ENCODE measurements around the gene ZNF454.

The ZNF454 gene

GRCh38 chr5:178984145-178985072 is 43.4 kb downstream of the ZNF454 start:
- no peaks in the 10 kb centered on the region for H3K36me3 ChIP-seq (ENCODE audit: insufficient read depth, low read length)
- H3K9me3 ChIP-seq (ENCODE audit: insufficient read depth, low read depth, low read length), result peaks cover 79% of the 10 kb centered on the region
- H3K27me3 ChIP-seq (ENCODE audit: insufficient read depth, low read length), result no peaks in the 10 kb centered on the region
- no peak overlapping the region for H3K27ac ChIP-seq (ENCODE audit: low read depth, low read length)
- WGBS, result 89% methylated on average over 37 of the region's 37 CpGs
- H3K9ac ChIP-seq (ENCODE audit: low read depth, low read length), result no peak overlapping the region
- H3K4me1 ChIP-seq (ENCODE audit: insufficient read depth, low read length), result no peaks in the 10 kb centered on the region
- no peak overlapping the region for H3K4me3 ChIP-seq (ENCODE audit: low read length)

- H3K4me3 ChIP-seq (ENCODE audit: low read length), result no peak overlapping the region
- no peaks in the 10 kb centered on the region for H3K27me3 ChIP-seq (ENCODE audit: insufficient read depth, low read length)
- peaks cover 78% of the 10 kb centered on the region for H3K9me3 ChIP-seq (ENCODE audit: insufficient read depth, low read depth, low read length)
- no peaks in the 10 kb centered on the region for H3K36me3 ChIP-seq (ENCODE audit: insufficient read depth, low read length)
- WGBS, result 95% methylated on average over 43 of the region's 43 CpGs
- H3K9ac ChIP-seq (ENCODE audit: low read depth, low read length), result no peak overlapping the region
- H3K27ac ChIP-seq (ENCODE audit: low read depth, low read length), result no peak overlapping the region
- H3K4me1 ChIP-seq (ENCODE audit: insufficient read depth, low read length), result no peaks in the 10 kb centered on the region
These were observed 45.4 kb downstream of the ZNF454 start for GRCh38 chr5:178986326-178986960.

DNA sequence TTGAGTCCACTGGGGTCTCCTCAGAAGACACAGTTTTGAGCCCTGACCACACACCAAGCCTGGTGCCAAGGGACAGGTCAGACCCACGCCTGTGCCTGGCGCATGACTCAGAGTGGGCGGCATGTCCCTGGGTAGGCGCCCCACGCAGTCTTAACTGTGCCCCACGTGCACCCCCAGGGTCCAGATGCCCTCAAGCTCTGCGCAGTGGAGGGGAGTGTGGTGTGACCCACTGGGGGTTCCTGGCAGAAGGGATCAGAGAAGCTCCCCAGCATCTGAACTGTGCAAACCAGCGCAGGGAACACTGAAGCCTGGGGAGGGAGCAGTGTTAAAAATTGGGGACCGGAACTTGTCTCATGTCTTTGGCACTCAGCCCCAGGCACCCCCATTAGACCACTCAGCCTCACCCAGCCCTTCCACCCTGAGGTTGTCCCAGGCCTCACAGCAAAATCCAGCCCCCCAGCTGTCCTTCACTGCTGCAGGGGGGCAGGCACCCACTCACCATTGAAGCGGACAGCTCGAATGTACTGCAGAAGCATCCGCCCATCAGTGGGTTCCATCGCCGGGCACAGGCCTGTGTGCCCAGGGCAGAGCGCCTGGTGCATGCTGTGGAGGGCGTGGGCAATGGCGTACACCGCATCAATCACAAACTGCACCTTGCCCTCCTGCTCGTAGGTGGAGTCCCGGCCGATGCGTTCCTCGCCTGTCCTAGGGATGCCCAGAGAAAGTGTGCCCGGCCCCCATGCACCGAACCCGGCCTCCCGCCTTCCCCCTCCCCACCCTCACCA is 47.6 kb downstream of the ZNF454 start:
- H3K9ac ChIP-seq (ENCODE audit: low read depth, low read length), result no peak overlapping the region
- H3K4me1 ChIP-seq (ENCODE audit: insufficient read depth, low read length), result no peaks in the 10 kb centered on the region
- 87% methylated on average over 27 of the region's 27 CpGs for WGBS
- H3K27me3 ChIP-seq (ENCODE audit: insufficient read depth, low read length), result peaks cover 12% of the 10 kb centered on the region
- H3K27ac ChIP-seq (ENCODE audit: low read depth, low read length), result no peak overlapping the region
- H3K4me3 ChIP-seq (ENCODE audit: low read length), result no peak overlapping the region
- H3K9me3 ChIP-seq (ENCODE audit: insufficient read depth, low read depth, low read length), result peaks cover 62% of the 10 kb centered on the region
- no peaks in the 10 kb centered on the region for H3K36me3 ChIP-seq (ENCODE audit: insufficient read depth, low read length)

DNA sequence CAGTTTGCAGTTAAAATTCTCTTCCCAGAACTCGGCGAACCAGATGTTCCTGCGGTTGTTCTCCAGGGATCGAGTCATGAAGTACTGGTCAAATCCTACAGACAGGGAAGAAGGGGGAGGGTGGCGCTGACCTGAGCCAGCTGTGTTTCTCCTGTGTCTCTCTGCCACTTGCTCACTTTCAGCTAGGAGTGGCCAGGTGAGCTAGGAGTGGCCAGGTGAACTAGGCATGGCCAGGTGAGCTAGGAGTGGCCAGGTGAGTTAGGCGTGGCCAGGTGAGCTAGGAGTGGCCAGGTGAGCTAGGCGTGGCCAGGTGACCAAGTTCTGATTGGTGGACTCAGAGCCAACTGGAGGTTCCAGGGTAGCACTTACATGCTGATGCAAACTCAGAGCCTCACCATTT is 48.3 kb downstream of the ZNF454 start:
- Histone ChIP-seq H3K27ac (ENCODE audit: low read depth, low read length) (no peak overlapping the region), H3K36me3 (ENCODE audit: insufficient read depth, low read length) (no peaks in the 10 kb centered on the region), H3K9me3 (ENCODE audit: insufficient read depth, low read depth, low read length) (peaks cover 55% of the 10 kb centered on the region), H3K4me1 (ENCODE audit: insufficient read depth, low read length) (no peaks in the 10 kb centered on the region), H3K9ac (ENCODE audit: low read depth, low read length) (no peak overlapping the region), H3K4me3 (ENCODE audit: low read length) (no peak overlapping the region), H3K27me3 (ENCODE audit: insufficient read depth, low read length) (peaks cover 19% of the 10 kb centered on the region)
- WGBS, result 85% methylated on average over 7 of the region's 7 CpGs

DNA sequence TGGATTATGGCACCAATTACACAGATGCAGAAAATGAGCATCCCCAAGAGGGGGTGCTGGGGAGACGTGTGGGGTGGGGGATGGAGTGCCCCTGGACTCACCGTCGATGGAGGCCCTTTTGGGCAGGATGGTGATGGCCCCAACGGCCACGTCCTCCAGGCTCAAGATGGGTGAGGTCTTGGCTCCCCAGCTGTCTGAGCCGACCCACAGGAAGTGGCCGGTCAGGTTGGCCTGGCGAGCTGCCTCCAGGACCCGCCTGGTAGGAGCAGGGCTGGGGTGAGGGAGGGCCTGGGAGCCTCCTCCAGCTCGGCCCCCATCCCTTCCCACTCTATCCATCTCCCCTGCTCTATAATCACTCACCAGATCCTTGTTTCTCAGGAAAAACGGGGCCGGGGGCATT is 49.5 kb downstream of the ZNF454 start:
- no peak overlapping the region for H3K27ac ChIP-seq (ENCODE audit: low read depth, low read length)
- H3K4me3 ChIP-seq (ENCODE audit: low read length), result no peak overlapping the region
- peaks cover 30% of the 10 kb centered on the region for H3K27me3 ChIP-seq (ENCODE audit: insufficient read depth, low read length)
- no peaks in the 10 kb centered on the region for H3K36me3 ChIP-seq (ENCODE audit: insufficient read depth, low read length)
- 0 out of 2 replicates have a peak, but pooled peaks cover 4% of the 10 kb centered on the region for H3K4me1 ChIP-seq (ENCODE audit: insufficient read depth, low read length)
- H3K9me3 ChIP-seq (ENCODE audit: insufficient read depth, low read depth, low read length), result peaks cover 48% of the 10 kb centered on the region
- 79% methylated on average over 12 of the region's 12 CpGs for WGBS
- H3K9ac ChIP-seq (ENCODE audit: low read depth, low read length), result no peak overlapping the region

DNA sequence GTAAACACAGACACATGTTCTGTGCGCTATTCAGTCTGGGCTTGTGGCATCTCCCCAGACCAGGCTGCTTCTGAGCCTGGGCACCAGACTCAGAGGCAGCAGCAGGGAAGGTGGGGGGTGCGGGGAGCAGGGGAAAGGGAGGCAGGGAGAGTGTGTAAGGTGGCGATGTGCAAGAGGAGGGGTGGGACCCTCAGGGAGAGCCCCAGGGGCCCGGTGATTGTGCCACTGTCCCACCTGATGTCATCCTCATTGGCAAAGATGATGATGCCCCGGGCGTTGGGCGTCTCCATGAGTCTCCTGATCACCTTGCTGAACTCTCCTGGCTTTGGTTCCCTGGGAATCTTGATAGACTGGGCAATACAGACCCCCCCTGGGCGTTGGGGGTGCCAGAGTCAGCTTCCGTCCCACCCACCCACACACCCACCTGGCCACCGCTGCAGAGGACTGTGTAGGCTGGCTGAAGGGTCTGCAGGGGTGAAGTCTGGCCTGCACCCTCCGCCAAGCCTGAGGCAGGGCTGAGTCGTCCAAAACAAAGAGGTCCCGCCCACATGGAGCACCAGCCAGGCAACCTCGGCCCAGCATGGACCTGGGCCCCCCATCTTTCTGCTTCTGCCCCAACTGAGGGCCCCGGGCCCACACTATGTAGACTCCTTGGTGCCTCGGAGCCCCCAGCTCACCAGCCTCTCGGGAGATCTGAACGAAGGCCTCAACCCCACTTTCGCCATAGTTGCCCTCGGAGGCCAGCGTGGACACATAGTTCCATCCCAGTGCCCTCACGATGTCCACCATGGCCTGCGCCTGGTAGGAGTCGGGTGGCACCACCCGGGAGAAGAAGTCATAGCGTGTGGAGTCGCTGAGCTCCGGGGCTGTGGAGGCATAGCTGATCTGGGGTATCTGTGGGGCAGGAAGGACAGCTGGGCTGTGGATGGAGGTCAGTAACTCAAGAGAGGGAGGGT is 50.5 kb downstream of the ZNF454 start:
- Histone ChIP-seq H3K27me3 (ENCODE audit: insufficient read depth, low read length) (peaks cover 40% of the 10 kb centered on the region), H3K9me3 (ENCODE audit: insufficient read depth, low read depth, low read length) (peaks cover 38% of the 10 kb centered on the region), H3K4me3 (ENCODE audit: low read length) (no peak overlapping the region), H3K9ac (ENCODE audit: low read depth, low read length) (no peak overlapping the region), H3K27ac (ENCODE audit: low read depth, low read length) (no peak overlapping the region), H3K4me1 (ENCODE audit: insufficient read depth, low read length) (0 out of 2 replicates have a peak, but pooled peaks cover 5% of the 10 kb centered on the region), H3K36me3 (ENCODE audit: insufficient read depth, low read length) (no peaks in the 10 kb centered on the region)
- 90% methylated on average over 28 of the region's 28 CpGs for WGBS

DNA sequence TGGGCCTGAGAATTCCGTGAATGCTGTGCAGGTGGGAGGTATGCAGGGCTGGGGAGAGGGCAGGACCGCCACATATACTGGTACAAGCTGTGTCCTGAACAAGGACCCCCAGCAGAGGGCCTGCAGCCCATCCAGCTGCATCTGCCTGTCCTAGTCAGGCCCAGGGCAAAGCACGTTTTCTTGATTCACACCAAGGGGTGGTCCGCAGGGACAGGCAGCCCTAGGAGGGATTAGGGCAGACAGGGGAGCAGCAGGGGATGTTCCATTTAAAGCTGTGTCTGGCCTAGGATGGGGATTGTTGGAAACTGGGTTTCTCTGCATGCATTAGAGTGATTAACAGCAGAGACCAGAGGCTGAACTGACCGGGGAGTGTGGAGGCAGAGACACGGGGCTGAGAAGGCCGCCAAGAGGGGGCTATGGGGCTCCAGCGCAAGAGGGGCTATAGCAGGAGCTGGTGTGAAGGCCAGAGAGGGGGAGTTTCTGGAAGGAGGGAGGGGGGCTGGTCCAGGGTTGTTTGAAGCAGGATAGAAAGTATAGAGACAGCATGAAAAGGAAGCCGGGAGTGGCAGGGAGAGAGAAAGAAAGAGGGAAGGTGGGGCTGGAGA is 51.4 kb downstream of the ZNF454 start:
- H3K27ac ChIP-seq (ENCODE audit: low read depth, low read length), result no peak overlapping the region
- no peaks in the 10 kb centered on the region for H3K36me3 ChIP-seq (ENCODE audit: insufficient read depth, low read length)
- no peak overlapping the region for H3K9ac ChIP-seq (ENCODE audit: low read depth, low read length)
- peaks cover 29% of the 10 kb centered on the region for H3K9me3 ChIP-seq (ENCODE audit: insufficient read depth, low read depth, low read length)
- 71% methylated on average over 9 of the region's 9 CpGs for WGBS
- H3K4me3 ChIP-seq (ENCODE audit: low read length), result no peak overlapping the region
- 0 out of 2 replicates have a peak, but pooled peaks cover 5% of the 10 kb centered on the region for H3K4me1 ChIP-seq (ENCODE audit: insufficient read depth, low read length)
- H3K27me3 ChIP-seq (ENCODE audit: insufficient read depth, low read length), result peaks cover 48% of the 10 kb centered on the region

DNA sequence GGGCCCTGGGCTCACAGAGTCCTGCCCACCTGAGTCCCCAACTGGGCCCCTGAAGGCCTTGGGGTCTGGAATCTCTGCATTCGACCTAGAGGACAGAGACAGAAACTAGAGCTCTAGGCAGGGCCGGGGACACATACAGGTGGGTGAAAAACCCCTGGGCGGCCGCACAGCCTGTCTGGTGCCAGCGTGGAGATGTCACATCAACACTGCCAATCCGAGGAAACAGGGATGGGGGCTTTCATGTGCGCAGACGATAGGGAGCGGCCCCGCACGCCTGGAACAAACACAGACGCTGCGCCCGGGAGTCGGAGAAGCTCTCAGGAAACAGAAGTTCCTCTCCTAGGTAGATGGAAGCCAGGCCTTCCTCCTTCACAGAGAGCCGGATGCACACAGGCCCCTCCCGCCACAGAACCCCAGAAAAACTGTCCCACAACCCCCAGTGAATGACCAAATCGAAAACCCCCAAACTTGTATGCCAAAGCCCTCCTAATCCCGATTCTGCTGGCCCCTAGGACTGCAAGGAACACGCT is 52.3 kb downstream of the ZNF454 start:
- Histone ChIP-seq H3K27ac (ENCODE audit: low read depth, low read length) (no peak overlapping the region), H3K9ac (ENCODE audit: low read depth, low read length) (no peak overlapping the region), H3K4me1 (ENCODE audit: insufficient read depth, low read length) (0 out of 2 replicates have a peak, but pooled peaks cover 5% of the 10 kb centered on the region), H3K36me3 (ENCODE audit: insufficient read depth, low read length) (no peaks in the 10 kb centered on the region), H3K27me3 (ENCODE audit: insufficient read depth, low read length) (peaks cover 50% of the 10 kb centered on the region), H3K9me3 (ENCODE audit: insufficient read depth, low read depth, low read length) (peaks cover 27% of the 10 kb centered on the region), H3K4me3 (ENCODE audit: low read length) (no peak overlapping the region)
- 87% methylated on average over 20 of the region's 20 CpGs for WGBS

DNA sequence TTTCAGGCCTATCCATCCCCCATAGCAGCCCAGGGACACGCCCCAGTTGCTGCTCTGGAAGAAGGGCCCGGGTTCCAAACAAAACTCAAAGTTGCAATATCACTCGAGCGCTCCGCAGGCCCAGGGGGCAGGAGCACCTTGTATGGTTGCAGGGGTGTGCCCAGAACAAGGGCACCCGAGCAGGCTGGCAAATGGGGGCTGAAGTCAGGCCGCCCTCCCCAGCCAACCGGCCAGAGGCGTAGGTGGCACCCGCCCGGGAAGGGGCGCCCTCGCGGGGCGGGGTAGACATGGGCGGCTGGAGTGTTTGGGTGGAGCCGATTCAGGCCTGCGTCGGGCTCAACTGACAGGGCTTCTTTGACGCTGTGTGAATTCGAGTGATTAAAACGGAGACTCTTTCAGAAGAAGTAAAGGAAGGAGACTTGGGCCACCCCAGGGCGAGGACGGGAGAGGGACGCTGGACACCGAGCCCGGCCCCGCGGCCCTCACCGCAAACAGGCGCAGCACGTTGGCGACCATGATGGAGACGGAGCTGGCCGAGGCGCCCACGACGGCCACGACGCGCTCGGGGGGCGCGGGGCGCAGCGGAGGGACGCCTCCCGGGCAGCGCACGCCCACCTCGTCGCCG is 53.1 kb downstream of the ZNF454 start:
- peaks cover 50% of the 10 kb centered on the region for H3K27me3 ChIP-seq (ENCODE audit: insufficient read depth, low read length)
- H3K27ac ChIP-seq (ENCODE audit: low read depth, low read length), result no peak overlapping the region
- H3K4me3 ChIP-seq (ENCODE audit: low read length), result peak overlapping the region; percentile 46
- WGBS, result 79% methylated on average over 53 of the region's 53 CpGs
- no peaks in the 10 kb centered on the region for H3K36me3 ChIP-seq (ENCODE audit: insufficient read depth, low read length)
- 0 out of 2 replicates have a peak, but pooled peaks cover 5% of the 10 kb centered on the region for H3K4me1 ChIP-seq (ENCODE audit: insufficient read depth, low read length)
- peaks cover 24% of the 10 kb centered on the region for H3K9me3 ChIP-seq (ENCODE audit: insufficient read depth, low read depth, low read length)
- no peak overlapping the region; the same call in 1 of the 2 replicates for H3K9ac ChIP-seq (ENCODE audit: low read depth, low read length)
